GM19395 (cell line): ENCODE data around the gene EZR.
A peak's percentile ranks its signal among the peaks of the same experiment; 100 is the strongest.

Source experiments
- ATAC-seq: cut with Tn5 transposase; IDR thresholded peaks from one replicate; pipeline ENCODE4 v1.9.1; 2021; ENCODE audit warnings: mild to moderate bottlenecking, moderate library complexity; ENCODE audit not compliant: unreplicated experiment

EZR gene

GRCh38 chr6:158737710-158738615 lies 81.2 kb downstream of the EZR start:
- ATAC-seq, result no peak

GRCh38 chr6:158737082-158737709 lies 82.0 kb downstream of the EZR start:
- ATAC-seq, result no peak

- ATAC-seq, result no peak
Measured at GRCh38 chr6:158735009-158735408, 84.2 kb downstream of the EZR start.

GRCh38 chr6:158730541-158730907 lies 88.6 kb downstream of the EZR start:
- ATAC-seq, result no peak

- no peak for ATAC-seq
Measured at GRCh38 chr6:158729906-158730540, 89.1 kb downstream of the EZR start.

GRCh38 chr6:158725704-158726103 lies 93.5 kb downstream of the EZR start:
- no peak for ATAC-seq

GRCh38 chr6:158722176-158722729 lies 96.9 kb downstream of the EZR start:
- ATAC-seq, result no peak

- ATAC-seq, result no peak
Measured at GRCh38 chr6:158718461-158719046, 100.6 kb downstream of the EZR start.

- ATAC-seq, result peak; percentile 82
Measured at GRCh38 chr6:158717341-158718330, 101.5 kb downstream of the EZR start.
